MM.1S (cell line): Measurements from ENCODE around the gene AP3D1.

Experiments
- EZH2 ChIP-seq: fragments of 300-600 bp; sonication (generic); optimal IDR thresholded peaks from 2 replicates; pipeline ENCODE3; 2017; ENCODE audit warnings: low read depth, mild to moderate bottlenecking, antibody characterized with exemption, low read length, mixed read lengths
- EZH2phosphoT487 ChIP-seq: fragments of 300-600 bp; sonication (generic); IDR thresholded peaks from 2 replicates; pipeline ENCODE4 v1.6.1; 2018; ENCODE audit warnings: antibody characterized with exemption, low read length
- TF ChIP-seq, protein P1 (sequence below): fragments of 300-600 bp; sonication (generic); IDR thresholded peaks from 2 replicates; pipeline ENCODE4 v1.5.1; 2016; ENCODE audit warnings: antibody characterized with exemption, low read length, mixed read lengths

- TF ChIP-seq EZH2 (no peak), EZH2phosphoT487 (no peak)
- TF ChIP-seq, protein P1, sequence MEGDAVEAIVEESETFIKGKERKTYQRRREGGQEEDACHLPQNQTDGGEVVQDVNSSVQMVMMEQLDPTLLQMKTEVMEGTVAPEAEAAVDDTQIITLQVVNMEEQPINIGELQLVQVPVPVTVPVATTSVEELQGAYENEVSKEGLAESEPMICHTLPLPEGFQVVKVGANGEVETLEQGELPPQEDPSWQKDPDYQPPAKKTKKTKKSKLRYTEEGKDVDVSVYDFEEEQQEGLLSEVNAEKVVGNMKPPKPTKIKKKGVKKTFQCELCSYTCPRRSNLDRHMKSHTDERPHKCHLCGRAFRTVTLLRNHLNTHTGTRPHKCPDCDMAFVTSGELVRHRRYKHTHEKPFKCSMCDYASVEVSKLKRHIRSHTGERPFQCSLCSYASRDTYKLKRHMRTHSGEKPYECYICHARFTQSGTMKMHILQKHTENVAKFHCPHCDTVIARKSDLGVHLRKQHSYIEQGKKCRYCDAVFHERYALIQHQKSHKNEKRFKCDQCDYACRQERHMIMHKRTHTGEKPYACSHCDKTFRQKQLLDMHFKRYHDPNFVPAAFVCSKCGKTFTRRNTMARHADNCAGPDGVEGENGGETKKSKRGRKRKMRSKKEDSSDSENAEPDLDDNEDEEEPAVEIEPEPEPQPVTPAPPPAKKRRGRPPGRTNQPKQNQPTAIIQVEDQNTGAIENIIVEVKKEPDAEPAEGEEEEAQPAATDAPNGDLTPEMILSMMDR, result no peak
Measured at GRCh38 chr19:2081873-2082810, 69.2 kb downstream of the AP3D1 start.
